NCI-H345 treated with DMSO at 0.1 percent for 48 hours (cell line): ENCODE measurements around the gene NKAIN1.

Experiments used
- DNase-seq: peaks from one replicate; lab custom pipeline; 2025; ENCODE audit not compliant: unreplicated experiment; lab: John Stamatoyannopoulos, UW

The NKAIN1 gene

DNA sequence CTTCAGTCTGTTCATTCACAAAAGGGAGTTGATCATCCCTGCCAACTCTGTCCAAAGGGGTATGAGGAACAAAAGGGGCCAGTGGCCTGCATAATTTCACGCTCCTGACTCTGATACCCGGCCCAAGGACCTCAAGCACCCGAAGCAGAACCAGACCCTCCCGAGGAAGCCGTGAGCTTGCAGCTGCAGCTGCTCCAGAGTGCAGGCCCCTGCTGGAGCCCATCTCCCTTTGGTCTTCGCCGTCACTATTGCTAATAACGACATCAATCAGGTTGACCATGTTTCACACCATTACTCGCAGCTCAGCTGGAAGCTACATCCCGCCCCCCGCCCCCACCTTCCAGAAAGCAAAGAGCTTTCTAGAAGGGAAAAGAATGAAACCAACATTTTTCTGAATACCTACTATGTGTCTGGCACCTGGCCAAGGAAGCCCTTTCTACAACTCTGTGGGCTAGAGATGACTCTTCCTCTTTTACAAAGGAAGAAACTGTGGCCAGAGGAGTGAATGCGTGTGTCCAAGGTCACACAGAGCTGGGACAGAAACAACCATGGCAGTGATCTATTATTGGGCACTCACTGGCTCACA is 5.5 kb downstream of the NKAIN1 start:
- no peak for DNase-seq

DNA sequence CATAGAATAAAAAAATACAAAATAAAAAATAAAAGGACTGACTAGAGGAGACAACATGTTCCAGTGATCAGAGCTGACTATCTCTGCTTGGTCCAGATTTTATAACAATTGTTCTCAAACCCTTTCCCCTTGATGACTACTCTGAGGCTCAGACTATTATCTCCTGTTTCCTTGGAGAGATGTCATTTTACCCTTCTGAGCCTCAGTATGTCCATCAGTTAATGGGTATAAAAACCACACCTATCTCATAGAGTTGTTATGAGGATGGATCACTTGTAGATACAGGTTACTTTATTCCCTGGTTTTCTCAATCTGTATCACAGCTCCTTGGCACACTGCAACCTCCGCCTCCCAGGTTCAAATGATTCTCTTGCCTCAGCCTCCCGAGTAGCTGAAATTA is 7.0 kb downstream of the NKAIN1 start:
- no peak for DNase-seq

- DNase-seq: no peak
These were observed 7.9 kb downstream of the NKAIN1 start for GRCh38 chr1:31231802-31232201.

DNA sequence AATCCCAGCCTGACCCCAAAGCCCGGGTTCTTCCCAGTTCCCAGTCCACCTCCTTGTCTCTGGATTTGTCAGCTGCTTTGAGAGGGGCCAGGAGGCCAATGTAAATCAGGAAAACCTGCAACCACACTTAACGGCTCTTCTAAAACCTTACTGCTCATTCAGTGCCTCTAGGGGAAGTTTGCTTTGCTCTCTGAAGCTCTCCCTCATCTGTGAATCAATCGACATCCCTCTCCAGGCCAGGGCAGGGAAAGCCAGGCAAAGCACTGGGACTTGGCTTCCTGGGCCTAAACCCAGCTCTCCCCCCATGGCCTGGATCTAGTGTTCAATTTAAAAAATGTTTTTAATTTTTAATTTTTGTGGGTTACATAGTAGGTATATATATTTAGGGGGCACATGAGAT is 9.3 kb downstream of the NKAIN1 start:
- DNase-seq: no peak

- no peak for DNase-seq
These were observed 10.7 kb downstream of the NKAIN1 start for GRCh38 chr1:31228986-31229385.

GRCh38 chr1:31227891-31228568 is 11.7 kb downstream of the NKAIN1 start:
- DNase-seq: no peak

DNA sequence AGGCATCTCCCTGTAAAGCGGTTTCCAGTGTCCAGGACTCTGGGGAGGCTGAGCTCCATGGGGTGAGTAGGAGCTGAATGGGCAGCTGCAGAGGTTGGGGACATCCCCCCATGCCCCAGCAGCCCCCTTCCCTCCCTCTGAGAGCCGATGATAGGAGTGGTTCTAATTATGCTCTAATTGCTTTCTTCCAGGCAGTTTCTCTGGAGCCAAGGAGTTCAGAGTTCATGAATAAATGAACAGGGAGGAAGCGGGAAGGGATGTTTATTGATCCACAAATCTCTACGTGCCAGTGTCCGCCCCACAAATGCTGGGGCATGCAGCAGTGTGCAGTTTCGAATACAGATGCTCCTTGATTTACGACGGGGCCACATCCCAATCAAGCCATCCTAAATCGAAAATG is 15.6 kb downstream of the NKAIN1 start:
- DNase-seq: no peak

DNA sequence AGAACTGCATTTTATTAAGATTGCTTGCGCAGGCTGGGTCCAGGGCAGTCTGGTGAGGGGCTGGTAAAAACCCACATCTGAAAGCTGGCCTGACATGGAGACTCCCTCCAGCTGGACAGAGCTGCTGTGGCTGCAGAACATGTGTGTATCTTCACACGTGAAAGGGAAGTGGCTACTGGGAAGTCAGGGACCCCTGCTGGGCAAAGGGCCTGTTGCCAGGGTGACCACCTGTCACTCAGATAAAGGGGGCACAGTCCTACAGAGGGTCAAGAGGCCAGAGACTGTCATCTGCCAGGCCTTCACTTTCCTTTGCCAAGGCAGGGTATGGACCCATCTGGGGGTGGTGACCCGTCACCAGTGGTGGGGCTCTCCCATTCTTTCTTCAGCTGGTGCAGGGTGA is 17.5 kb downstream of the NKAIN1 start:
- no peak for DNase-seq

DNA sequence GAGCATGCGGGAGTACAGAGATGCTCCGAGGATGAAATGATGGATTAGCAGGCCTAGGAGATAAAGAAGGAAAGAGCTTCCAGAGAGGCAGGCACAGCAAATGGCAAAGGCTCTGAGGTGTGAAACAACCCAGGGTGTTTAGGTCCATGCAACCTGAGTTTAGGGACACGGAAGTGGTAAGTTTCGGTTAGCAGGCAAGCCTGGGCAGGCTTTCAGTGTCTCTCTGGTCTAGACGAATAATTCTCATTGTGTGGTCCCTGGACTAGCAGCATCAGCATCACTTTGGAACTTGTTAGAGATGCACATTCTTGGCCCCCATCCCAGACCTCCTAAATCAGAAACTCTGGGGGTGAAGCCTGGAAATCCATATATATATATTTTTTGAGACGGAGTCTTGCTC is 18.6 kb downstream of the NKAIN1 start:
- DNase-seq: no peak

DNA sequence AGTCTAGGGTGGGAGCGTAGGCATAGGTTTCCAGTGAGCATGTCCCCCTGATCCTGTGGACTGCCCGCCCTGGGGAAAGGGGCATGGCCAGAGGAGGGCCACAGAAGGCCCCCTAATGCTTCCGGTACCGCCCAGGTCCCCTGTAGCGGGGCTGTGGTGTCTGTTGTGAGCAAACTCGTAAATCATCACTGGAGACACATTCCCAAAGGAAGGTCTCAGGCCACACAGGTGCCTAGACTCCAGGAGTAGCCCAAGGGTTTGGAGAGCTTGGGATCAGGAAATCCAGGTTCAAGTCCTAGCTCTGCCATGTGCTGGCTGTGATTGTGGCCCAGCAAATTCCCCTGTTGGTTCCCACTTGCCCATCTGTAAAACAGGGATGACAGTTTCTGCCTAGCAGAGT is 20.2 kb downstream of the NKAIN1 start:
- no peak for DNase-seq

DNA sequence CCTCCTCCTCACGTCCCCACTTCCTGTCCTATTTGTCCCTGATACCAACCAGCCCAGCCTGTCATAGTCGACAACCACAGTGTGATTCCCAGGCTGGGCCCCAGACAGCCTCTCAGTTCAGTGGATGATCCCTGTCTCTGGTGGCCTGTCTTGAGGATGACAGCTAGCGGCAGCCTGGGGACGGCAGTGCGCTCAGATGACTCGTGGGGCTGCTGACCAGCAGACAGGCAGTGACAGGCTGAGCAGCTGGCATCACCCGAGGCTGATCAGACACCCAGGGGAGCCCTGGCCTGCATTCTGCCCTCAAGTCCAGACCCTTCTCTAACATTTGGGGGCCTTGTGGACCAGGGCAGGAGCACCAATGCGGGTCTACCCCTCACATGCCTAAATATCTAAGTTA is 21.0 kb downstream of the NKAIN1 start:
- DNase-seq: no peak

DNA sequence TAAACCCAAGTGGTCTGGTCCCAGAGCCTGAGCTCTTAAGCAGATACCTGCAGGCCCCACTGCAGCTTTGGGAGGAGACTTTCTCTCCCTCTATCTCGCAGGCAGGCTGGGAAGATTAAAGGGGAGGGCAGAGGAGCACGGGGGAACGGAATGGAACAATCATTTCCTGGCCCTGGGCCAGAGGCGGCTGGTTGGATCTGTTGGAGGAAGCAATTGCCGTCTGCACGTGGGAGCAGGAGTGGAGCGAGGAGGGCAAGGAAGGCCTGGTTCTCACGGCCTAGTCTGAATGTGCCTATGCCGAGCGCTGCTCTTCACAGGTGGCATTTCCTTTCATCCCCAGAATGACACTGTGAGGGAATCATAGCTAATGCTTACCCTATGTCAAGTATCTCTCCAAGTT is 23.7 kb downstream of the NKAIN1 start:
- DNase-seq: peak; percentile 62

- DNase-seq: no peak
These were observed 24.6 kb downstream of the NKAIN1 start for GRCh38 chr1:31215065-31215570.

DNA sequence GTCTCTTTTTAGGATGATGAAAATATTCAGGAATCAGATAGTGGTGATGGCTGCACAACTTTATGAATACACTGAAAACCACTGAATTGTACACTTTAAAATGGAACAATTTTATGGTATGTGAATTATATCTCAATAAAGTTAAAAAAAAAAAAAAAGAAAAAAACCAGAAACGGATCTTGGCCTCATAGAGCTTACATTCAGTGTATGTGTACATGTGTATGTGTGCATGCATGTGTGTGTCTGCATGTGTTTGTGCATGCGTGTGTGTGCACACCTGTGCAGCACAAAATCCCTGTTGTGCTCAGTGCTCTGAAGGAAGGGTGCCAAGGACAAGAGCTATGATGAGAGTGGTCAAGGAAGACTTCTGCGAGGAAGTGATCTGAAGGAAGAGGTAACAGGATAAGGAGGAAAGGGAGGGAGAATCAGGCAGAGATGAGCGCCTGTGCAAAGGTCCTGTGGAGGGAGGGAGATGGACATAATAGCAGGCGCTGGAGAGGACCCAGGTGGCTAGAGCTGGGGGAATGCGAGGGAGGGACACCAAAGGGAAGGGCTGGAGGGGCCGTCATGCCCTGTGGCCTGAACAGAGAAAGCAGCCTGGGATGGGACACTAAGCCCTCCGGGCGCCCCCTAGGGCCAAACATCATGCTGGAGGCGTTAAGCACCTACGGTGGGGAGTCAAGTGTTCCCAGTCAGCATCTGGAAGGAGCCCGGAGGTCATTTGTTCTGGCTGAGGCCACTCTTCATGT is 25.2 kb downstream of the NKAIN1 start:
- DNase-seq: no peak

GRCh38 chr1:31208361-31208945 is 31.2 kb downstream of the NKAIN1 start:
- no peak for DNase-seq

DNA sequence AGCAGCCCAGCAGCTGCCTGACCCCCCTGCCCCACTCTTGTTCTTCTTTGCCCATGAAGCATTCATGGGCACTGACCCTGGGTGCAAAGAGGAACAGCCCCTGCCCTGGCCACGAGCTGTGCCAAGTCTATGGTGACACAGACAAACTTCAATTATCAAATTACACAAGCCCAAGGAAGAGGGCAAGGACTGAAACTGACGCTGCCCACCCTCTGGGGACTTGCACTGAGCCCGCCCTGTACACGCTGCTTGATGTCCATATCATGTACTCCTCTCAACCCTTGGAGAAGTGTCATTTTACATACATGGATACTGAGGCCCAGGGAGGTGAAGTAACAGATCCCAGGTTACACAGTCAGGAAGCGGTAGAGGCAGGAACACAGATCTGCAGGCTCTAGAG is 32.1 kb downstream of the NKAIN1 start:
- no peak for DNase-seq

DNA sequence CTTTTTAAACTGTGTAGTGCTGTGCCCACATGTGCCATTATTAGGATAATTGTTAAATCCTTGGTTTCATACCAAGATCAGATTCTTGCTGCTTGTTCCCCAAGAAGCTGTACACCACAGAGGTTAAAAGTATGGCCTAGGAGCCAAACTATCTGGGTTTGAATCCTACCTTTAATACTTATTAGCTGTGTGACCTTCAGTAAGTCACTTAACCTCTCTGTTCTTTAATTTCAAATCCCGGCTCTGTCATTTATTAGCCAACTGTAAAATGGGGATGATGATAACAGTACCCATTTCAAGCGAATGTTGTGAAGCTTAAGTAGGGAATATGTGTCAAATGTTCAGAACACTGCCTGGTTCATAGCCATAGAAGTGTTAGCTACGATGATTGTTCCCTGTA is 32.6 kb downstream of the NKAIN1 start:
- DNase-seq: no peak

GRCh38 chr1:31203215-31203614 is 36.5 kb downstream of the NKAIN1 start:
- DNase-seq: no peak

DNA sequence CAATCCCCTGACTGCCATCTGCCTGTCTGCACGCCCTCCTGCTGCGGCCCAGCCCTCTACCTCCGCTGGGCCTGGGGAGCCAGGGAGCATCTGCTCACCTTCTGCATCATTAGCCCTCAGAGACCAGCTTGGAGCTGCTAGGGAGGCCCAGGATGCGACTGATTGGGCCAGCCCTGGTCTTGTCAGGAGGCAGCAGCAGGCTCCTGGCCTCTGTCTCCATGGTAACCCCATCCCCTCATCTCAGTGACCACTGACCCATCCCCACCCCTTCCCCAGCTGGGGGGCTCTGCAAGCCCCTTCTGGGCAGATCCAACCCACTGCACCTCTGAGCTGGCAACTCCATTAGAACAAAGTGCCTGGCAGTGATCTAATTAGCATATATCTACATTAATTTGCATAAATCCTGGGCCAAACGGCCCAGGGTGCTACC is 37.7 kb downstream of the NKAIN1 start:
- DNase-seq: no peak

GRCh38 chr1:31199949-31200348 is 39.7 kb downstream of the NKAIN1 start:
- DNase-seq: no peak

- no peak for DNase-seq
These were observed 40.4 kb downstream of the NKAIN1 start for GRCh38 chr1:31199236-31199790.

GRCh38 chr1:31198600-31198999 is 41.1 kb downstream of the NKAIN1 start:
- no peak for DNase-seq
